ENCODE results near the gene SPTBN1. TPM values are rescaled to one million over a fixed set of nuclear protein-coding genes. Genes with fewer than 3 reads are reported as not detected.

The SPTBN1 gene
- polyA plus RNA-seq, 4 donors, result 236 to 293 (median 257) TPM

DNA sequence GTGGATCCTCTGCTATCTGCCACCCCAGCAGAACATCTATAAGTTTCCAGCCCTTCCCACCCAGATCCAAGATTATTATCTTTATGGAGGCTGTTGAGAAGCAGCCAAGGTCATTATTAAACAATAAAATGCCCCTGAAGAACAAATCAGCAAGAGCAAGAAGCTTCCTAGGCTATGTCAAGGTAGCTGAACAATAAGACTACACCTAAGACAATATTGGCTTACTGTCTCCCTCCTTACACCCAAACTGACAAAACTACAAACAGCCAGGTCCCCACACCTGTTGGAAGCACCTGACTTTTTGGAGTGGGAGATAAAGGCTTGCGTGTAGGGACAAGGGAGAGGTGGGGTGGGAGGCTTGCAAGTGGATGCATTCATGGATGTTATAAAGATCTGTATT, 128.5 kb downstream of the SPTBN1 start:
- DNase-seq (ENCODE audit: low read depth in 4 of 4, low spot score in 3 of 4), result no peak

DNA sequence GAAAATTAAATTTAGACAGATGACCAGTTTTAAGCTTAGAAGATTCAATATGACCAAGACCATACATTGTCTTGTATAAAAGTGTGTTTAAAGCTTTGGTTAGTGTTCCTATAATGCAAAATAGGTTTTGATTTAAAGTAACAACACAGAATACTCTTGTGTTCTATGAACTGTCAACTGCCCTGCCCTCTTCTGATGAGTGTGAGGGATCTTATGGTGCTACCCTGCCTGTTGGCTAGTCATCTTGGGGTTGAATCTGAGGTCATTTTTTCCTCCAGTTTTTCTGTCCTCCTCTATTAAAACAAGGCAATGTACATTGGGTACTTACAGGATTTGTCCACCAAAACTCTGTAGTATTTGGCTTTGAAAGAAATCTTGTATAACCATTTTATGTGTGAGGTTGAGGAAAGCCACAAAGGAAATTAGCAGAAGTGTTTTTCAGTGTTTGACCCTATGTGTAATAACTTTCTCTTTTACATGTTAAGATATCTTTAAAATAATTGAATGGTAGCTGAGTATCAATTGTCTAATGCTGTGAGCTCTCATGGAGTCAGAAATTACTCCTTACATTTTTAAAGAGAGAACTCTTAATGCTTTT, 129.1 kb downstream of the SPTBN1 start:
- no peak for DNase-seq (ENCODE audit: low read depth in 4 of 4, low spot score in 3 of 4)

DNA sequence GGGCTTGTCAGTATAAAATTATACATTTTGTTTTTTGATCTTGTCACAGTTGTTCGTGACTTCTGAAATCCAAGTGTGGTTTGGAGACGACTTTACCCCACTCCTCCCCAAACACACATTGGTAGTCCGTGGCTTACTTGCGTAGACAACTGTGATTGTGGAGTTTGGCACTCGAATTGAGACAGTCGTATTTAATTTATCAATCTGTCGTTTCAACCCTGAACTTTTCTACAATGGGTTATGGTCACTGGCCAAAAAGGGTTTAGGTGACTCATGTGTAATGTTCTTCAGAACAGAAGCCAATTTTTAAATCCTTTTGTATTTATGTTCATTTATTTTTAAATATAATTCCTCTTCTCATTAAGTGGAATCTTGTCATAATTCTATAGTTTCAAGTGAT, 129.9 kb downstream of the SPTBN1 start:
- DNase-seq (ENCODE audit: low read depth in 4 of 4, low spot score in 3 of 4), result no peak

DNA sequence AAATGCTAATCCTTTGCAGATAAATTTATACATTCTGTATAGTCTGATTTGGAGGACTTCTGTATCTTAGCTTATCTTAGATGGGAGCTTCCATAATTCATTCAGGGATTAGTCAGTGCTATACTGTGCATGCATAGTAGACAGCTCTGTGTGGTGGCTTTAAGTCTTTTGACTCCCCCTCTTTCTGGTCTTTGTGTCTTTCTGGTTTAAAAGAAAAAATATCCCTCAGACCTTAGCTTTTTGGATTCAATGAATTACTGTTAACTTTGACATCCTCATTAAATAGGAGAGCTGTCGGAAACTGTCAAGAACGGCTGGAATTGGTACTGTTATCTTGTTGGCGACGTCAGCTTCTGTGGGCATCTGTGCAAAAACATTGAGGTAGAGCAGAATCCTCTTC, 130.4 kb downstream of the SPTBN1 start:
- no peak for DNase-seq (ENCODE audit: low read depth in 4 of 4, low spot score in 3 of 4)

DNA sequence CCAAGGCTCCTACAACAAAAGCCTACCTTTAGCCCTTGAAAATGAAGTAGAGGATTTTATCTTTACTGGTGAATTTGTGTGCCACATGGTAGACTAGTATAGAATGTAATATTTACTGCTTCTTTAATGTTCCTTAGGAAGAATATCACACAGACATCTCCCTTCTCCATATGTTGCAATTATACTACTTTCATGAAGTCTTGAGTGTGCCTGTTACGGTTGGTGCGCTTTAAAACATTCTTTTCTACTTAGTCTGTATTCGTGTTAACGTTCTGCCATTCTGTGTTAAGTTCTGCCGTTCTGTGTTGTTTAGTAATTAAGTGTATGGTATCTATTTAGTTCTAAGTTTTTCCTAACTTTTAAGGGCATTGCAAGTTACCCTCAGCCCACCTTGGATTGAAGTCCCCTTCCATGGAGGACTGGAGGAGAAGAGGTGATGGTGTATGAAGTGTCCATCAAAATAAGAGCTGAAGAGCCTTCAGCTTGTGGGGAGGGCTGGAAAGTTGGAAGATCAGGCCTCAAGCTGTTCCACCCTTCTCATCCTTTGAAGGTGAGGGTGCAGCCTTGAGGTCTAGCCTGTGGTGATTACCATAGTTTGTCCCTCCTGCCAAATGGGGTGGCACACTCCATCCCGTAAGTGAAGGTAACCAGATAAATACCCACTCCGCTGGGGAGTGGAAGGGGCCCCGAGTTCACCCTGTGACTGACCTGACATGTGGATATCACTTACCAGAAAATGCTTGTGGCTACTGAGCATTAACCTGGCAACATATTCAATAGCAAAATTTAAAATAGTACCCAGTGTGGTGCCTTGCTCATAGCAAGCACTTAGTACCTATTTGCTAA, 131.3 kb downstream of the SPTBN1 start:
- DNase-seq (ENCODE audit: low read depth in 4 of 4, low spot score in 3 of 4), result no peak

DNA sequence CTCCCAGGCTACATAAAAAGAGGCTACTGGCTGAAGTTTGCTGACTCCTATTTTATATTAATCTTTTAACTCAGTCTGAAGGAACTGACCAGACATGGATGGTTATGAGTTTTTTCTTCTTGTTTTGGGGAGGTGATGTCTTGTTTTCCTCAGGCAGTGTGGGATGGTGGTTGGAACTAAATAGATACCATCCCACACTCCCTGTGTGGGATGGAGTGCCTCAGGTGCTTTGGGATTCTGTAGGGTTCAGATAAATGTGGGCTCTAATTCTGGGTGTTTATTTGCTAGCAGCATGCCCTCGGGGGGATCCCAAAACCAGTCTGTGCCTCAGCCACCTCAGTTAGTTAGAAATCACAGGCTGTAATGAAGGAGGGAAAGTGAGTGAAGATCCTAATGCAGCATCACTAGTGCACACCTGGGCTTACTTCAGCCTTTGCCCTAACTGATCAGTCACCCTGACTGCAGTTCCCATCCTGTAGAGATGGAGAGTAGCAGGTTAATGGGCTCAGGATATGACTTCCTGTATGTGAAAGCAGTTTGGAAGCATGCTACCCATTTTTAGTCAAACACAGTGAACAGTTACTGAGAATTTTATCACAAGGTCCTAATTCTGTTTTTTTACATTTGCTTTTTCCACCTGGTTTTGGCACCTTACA, 132.2 kb downstream of the SPTBN1 start:
- no peak for DNase-seq (ENCODE audit: low read depth in 4 of 4, low spot score in 3 of 4)

DNA sequence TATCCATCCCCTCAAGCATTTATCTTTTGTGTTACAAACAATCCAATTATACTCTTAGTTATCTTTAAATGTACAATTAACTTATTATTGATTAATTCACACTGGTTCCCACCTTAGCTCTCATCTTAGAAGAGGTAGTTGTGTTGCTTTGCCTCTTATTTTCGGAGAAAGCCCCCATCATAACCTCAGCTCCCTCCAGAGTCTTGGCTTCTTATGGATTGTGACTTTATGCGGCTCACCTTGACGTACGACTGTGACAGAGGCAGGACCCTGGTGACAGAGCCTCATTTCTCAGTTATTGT, 132.9 kb downstream of the SPTBN1 start:
- DNase-seq (ENCODE audit: low read depth in 4 of 4, low spot score in 3 of 4), result no peak

DNA sequence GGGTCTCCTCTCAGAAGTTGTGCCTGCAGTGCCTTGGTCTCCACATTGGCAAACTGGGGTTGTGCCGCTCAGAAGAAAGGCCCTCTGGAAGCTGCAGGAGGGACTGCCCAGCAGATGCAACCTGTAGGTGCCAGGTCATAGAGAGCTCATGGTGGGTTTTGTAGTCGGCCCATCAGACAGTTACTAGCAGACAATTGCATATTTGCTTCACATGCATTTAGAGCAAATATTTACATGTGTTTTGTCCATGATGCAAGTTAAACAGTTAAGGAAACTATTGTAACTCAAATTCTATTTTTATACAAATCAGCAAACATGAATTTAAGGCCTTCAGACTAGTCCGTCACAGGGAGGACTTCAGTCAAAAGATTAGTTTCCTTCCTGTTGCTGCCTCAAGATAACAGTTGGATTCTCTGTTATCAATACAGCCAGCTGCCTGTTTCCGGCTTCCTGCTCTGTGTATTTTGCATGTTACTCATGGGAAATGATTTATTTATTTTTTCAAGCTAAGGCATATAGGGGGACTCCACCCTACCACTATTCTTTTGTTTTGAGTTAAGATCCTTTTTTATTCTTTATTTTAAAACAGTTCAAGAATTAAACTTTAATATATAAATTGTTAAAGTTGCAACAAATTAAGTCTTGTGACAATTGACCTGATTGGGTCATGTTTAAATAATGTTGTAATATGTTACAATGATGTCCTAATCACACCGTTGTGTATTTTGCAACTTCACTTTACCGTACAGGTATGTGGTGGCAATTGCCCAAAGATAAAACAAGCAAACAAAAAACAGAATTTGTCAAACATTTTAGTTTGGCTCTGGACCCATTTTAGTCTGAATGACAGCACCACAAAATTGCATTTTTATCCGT, 133.5 kb downstream of the SPTBN1 start:
- no peak for DNase-seq (ENCODE audit: low read depth in 4 of 4, low spot score in 3 of 4)

DNA sequence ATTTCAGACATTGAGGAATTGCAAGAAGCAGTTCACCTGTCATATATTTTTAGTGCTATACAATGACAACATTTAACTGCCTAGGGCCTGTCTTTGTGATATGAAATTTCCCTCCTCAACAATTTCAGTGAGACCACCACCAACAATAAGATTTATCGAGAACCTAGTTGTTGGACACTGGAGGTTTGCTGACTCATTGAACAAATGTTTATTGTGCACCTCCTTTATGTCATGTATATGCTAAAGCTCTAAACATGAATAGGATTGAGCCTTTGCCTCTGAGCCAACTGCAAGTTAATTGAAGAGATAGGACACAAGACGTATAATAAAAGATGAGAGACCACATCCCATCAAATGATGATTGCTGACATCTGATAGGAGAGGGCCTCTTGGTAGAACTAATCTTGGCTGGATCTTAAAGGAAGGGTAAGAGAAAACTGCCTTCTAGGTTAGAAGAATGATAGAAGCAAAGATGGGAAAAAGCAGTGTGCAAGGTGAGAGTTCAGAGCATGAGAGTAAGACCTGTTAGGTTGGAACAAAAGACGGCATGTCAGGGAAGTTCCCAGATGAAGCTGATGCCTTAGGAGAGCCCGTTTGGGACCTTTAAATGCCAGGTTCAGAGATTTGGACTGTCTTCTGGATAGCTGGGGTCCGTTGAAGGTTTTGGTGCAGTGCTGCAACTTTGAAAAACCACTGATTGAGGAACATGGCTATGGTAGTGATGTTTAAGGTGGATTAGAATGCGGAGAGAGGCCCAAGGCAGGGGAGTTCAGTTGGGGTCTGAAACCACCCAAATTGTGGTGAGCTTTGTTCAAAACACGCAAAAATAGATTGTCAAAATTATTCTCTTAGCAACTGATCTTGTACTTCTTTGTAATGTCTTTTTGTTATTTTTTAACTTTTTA, 134.3 kb downstream of the SPTBN1 start:
- DNase-seq (ENCODE audit: low read depth in 4 of 4, low spot score in 3 of 4), result no peak

DNA sequence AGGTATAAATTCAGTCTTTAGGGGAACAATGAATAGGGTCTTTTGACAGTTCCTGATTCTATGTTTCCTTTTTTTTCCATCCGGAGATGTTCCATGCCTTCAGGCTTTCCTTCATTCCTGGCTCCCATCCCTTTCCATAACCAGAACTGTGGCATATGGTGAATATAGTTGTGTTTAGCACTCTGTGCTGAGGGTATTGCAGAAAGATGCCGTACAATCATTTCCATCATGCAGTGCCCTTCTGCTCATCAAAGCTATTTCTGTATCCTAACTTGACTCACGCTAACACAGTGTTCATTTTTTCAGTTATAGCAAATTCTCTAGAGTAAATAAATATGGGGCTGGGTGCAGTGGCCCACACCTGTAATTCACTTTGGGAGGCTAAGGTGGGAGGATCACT, 135.4 kb downstream of the SPTBN1 start:
- DNase-seq (ENCODE audit: low read depth in 4 of 4, low spot score in 3 of 4), result no peak

DNA sequence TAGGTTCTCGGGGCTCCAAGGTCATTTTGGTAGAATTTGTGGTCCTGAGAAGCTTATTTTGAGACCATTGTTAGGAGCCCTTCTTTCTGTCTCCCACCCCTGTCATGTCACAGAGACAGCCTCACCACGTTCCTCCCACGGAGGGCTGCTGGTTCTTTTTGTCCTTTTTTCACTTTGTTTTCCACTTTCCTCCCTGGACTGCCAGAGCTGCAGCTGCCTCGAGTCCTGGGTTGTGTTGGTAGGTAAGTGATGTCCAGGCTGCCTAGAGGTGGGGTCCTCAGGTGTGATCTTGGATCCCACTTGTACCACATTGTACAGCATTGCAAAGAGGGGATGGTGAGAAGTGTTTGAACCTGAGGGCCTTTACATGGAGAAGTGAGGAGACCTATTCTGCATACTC, 137.1 kb downstream of the SPTBN1 start:
- no peak for DNase-seq (ENCODE audit: low read depth in 4 of 4, low spot score in 3 of 4)

DNA sequence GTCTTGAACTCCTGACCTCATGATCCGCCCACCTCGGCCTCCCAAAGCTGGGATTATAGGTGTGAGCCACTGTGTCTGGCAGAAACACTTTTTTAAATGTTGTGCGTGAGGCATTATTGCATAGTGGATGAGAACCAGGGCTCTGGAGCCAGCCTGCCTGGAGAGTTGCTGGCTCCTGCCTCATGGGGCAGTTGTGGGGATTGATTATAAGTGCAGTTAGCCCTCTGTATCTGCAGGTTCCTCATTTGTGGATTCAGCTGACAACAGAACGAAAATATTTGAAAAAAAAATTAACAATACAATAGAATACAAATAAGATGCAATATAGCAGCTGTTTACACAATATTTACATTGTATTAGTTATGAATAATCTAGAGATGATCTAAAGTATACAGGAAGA, 137.9 kb downstream of the SPTBN1 start:
- no peak for DNase-seq (ENCODE audit: low read depth in 4 of 4, low spot score in 3 of 4)

DNA sequence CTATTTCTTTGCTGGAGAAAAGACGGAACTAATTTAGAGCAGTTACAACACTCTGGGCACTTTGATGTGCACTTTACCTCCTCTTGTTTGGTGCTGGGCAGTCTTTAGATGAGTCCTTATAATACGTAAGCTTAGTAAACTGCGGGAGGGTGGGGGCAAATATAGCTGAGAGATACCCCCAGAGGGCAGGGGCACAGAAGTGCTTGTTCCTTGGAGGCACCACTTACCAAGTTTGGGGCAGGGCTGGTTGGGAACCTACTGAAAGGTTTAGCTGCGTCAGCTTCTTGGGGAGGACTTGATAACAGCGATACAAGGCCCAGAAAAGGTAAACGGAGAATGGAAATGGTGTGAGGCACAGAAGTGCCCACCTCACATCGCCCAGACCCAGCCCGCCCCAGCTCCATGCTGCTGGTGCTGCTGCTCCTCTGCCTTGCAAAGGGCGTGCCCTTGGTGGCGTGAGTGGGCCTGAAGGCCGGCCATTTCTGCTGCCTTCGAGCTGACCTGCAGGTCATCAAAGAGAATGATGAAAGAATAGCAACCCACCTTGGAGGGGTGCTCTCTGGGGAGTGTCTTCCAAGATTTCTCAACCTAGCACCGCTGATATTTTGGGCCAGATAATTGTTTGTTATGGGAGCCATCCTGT, 139.2 kb downstream of the SPTBN1 start:
- DNase-seq (ENCODE audit: low read depth in 4 of 4, low spot score in 3 of 4), result no peak

DNA sequence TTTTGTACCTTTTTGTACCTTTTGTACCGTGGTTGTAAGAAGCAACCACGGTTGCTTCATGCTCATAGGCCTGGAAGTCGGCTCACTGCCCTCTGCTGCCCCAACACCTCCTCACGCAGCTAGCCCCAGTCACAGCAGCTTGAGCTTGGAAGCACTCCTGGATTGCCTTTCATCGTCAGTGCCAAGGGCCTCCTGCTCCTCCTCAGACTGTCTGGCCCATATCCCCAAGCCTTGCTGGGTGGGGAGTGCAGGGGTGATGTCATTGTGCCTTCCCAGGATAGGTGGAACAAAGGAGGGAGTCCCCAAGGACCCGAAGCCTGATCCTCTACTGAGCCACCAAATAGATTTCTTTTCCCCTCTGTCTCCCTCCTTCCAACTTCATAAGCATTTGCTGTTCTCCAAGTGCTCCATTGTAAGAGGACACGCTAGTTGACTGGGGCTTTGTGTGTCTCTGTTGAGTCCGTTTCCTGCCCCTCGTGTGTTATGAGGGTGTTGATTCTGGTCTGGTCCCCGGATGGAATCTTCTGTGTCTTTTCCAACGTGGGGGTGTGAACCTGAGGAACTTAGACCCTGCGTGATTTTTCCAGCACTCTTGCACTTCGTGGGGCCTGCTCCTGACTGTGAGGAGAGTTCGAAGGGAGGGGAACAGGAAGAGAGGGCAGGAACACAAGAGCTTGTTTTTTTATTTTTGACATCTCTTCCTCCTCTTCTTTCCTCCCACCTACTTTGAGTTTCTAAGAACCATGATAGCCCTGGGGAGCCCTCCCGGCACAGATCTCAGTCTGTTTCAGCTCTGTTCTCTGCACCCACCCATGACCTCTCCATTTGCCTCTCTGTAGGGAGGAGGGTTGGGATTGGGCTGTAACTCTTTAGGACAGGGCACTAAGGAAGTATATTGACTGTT, 140.1 kb downstream of the SPTBN1 start:
- DNase-seq (ENCODE audit: low read depth in 4 of 4, low spot score in 3 of 4), result no peak

DNA sequence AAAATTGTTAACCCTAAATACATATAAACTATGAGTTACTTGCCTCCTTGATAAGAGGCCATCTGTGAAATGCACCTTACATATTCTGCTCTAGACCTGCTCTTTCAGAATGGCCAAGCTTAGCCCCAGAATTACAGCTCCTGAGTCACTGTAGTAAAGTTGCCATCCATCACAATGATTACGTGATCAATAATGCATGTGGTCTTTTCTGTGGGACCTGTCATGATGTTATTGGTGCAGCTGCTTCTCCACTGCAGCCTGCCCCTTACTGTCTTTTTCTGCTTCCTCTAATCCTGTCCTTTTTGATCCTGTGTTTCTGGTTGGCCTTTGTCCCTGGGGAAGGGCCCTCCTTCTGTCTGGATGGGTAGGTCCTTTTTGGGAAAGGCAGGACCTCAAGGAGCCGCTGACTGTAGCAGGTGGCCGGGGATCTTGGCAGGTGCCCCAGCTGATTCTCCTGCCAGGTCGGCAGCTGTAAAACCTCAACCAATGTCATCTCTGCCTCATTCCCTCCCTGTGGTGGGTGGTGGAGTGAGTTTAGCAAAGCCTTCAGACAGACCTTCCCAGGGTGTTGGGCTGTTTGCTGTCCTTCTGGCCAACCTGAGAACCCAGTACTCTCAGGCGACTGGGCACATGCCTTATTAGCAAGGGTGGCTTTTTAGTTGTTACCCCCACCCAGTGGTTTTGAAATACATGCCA, 141.2 kb downstream of the SPTBN1 start:
- no peak for DNase-seq (ENCODE audit: low read depth in 4 of 4, low spot score in 3 of 4)

DNA sequence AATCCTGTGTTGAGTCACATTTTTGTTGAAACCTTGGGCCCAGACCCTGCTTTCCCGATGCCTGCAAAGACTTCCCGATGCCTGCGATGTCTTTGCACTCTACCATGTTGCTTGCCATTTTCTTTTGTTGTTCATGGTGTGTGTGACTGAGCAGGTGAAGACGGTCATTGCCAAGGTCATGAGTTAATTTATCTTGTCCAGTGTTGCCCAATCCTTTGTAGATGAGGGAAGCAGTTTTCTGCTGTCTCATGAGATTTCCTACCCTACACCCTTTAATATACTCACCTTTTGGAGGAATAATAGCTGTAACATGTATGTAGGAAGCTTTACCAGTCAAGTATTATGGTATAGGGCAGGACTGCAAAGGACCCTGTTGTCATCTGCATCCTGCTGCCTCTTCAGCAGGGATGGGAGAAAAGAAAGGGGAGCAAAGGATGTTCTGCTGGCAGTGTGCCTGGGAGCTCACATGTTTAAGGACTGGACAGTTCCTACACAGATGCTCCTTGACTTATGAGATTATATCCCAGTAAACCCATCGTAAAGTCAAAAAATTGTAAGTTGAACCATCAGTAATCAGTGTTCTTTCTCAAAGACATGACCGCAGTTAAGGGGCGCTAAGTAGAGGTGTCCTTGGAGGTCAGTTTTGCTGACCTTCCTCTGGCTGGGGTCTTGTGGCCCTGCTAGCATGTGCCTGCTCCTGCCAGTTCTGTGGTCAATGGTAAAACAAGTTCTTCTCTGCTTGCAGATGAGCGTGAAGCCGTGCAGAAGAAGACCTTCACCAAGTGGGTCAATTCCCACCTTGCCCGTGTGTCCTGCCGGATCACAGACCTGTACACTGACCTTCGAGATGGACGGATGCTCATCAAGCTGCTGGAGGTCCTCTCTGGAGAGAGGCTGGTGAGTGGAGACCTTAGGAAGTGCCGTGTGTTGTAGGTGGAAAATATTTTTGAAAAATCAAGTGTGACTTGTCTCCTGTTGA, 142.5 kb downstream of the SPTBN1 start:
- DNase-seq (ENCODE audit: low read depth in 4 of 4, low spot score in 3 of 4), result no peak

DNA sequence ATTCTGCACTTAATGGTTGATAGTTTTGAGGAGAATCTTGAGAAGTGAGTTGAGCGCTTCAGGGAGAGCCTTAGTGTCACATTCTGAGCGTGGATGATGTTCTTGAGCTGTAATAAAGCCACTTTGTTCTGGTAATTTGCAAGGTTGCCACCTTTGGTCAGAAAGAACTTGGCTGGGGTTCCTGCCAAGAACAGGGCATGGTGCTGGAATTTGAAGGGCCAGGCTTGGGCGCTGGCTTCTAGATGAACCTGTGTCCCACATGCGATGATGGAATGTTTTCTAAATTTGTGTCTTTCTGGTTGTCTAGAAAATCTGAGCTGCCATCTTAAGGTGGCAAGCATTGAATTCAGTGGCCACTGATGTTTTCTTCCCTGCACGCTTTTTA, 143.2 kb downstream of the SPTBN1 start:
- no peak for DNase-seq (ENCODE audit: low read depth in 4 of 4, low spot score in 3 of 4)

Data from left renal pelvis (tissue), 4 donors.